Smooth muscle cell (in vitro differentiated cells): ENCODE data around the gene EML5. TPM values are rescaled to one million over a fixed set of nuclear protein-coding genes. Genes with fewer than 3 reads are reported as not detected.
"Not testable (repeated sequence)": the region's sequence is repeated elsewhere in the genome, so short reads cannot be mapped to it uniquely, and the experiment has no call there.

Experiments
- DNase-seq: peaks from one replicate; lab custom pipeline; 2025; ENCODE audit not compliant: unreplicated experiment; lab: John Stamatoyannopoulos, UW
- H2AFZ ChIP-seq: fragments of 200-600 bp; sonication (generic); 2 replicates; pipeline ENCODE4 v1.6.0; 2016; ENCODE audit warnings: antibody characterized with exemption, low read depth, mild to moderate bottlenecking
- H3F3A ChIP-seq: fragments of 200-600 bp; sonication (generic); 2 replicates; pipeline ENCODE4 v1.6.0; 2017; ENCODE audit warnings: antibody characterized with exemption, low read depth
- H3K27ac ChIP-seq: fragments of 200-600 bp; sonication (generic); 2 replicates; pipeline ENCODE4 v1.5.1; 2016; ENCODE audit warnings: low read depth, mild to moderate bottlenecking
- H3K27me3 ChIP-seq: fragments of 200-600 bp; sonication (generic); 2 replicates; pipeline ENCODE4 v1.6.1; 2016; ENCODE audit warnings: low read depth, mild to moderate bottlenecking
- H3K36me3 ChIP-seq: fragments of 200-600 bp; sonication (generic); 2 replicates; pipeline ENCODE4 v1.5.1; 2016; ENCODE audit warnings: low read depth
- H3K4me1 ChIP-seq: fragments of 200-600 bp; sonication (generic); 2 replicates; pipeline ENCODE4 v1.5.1; 2016; ENCODE audit warnings: low read depth
- H3K4me2 ChIP-seq: fragments of 200-600 bp; sonication (generic); 2 replicates; pipeline ENCODE4 v1.6.0; 2016; ENCODE audit warnings: mild to moderate bottlenecking
- H3K4me3 ChIP-seq: fragments of 200-600 bp; sonication (generic); 2 replicates; pipeline ENCODE4 v1.5.1; 2016; ENCODE audit warnings: mild to moderate bottlenecking
- H3K79me2 ChIP-seq: fragments of 200-600 bp; sonication (generic); 2 replicates; pipeline ENCODE4 v1.6.0; 2016; ENCODE audit warnings: low read depth, mild to moderate bottlenecking
- H3K9ac ChIP-seq: fragments of 200-600 bp; sonication (generic); 2 replicates; pipeline ENCODE4 v1.6.0; 2016; ENCODE audit warnings: low read depth
- H3K9me3 ChIP-seq: fragments of 200-600 bp; sonication (generic); replicated peaks from 2 replicates; pipeline ENCODE4 v1.5.1; 2016; ENCODE audit warnings: low read depth
- H4K20me1 ChIP-seq: fragments of 200-600 bp; sonication (generic); 2 replicates; pipeline ENCODE4 v1.6.0; 2016; ENCODE audit warnings: low read depth
- CTCF ChIP-seq: fragments of 200-600 bp; sonication (generic); IDR thresholded peaks from 2 replicates; pipeline ENCODE4 v1.5.1; 2017; ENCODE audit warnings: borderline replicate concordance, mild to moderate bottlenecking, antibody characterized with exemption; ENCODE audit not compliant: insufficient read depth, poor library complexity, severe bottlenecking
- WGBS: methylation state at CpG from one replicate; pipeline ENCODE4 v1.1.7; 2016; ENCODE audit warnings: low lambda C conversion rate; 5-methylcytosine and 5-hydroxymethylcytosine counted together
- polyA plus RNA-seq: library from polyadenylated mRNA; unstranded; fragments of >200 nt; fragmentation: Nextera tagmentation; extraction: Ambion mirVana; gene quantifications from 2 replicates; pipeline ENCODE4 v1.2.1, GENCODE V29; 2016
- total RNA-seq: library from RNA; depleted of rRNA; stranded (reverse); fragments of >200 nt; gene quantifications from 2 replicates; pipeline ENCODE4 v1.2.3, GENCODE V29; 2014

EML5 gene
- total and polyA plus RNA-seq, 2 experiments from 2014 or later: 0.31 TPM; not detected in 1

GRCh38 chr14:88824314-88825077 lies 31.7 kb upstream of the EML5 start, which contains the start of gene TTC8:
TTC8 (plus strand) TSS chr14:88824651; CDS start chr14:88824708, 57 bp downstream.
- Histone ChIP-seq H3K4me2 (peak within 1 kb of the TSS; percentile 97), H3K9me3 (no peaks in the 10 kb centered on the region), H3F3A (peaks cover 3% of the 10 kb centered on the region), H3K27me3 (no peaks in the 10 kb centered on the region), H3K4me1 (peaks cover 13% of the 10 kb centered on the region), H3K79me2 (peaks cover 28% of the 10 kb centered on the region), H3K36me3 (no peaks in the 10 kb centered on the region), H3K9ac (peak within 1 kb of the TSS; percentile 95), H3K27ac (peak within 1 kb of the TSS; percentile 96), H4K20me1 (no peaks in the 10 kb centered on the region), H3K4me3 (peak within 1 kb of the TSS; percentile 73), H2AFZ (peak within 1 kb of the TSS; percentile 100)
- TF ChIP-seq CTCF: no peak
- WGBS: under 1% methylated on average over 49 of the region's 50 CpGs
- peak; percentile 65 for DNase-seq

DNA sequence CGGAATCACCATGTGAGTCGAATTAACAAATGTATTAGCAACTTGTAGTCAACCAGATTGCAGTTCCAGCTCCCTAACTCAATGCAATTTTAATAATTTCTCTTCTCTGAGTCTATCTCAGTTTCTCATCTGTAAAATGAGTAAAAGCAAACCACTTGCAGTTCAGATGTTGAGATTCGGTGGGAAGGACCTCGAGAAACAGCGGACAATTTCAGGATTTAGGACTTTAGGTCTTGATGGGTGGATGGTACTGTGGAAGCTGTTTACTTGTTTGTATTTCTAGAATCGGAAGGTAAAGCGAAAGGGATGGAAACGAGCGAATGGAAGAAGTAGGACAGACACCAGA lies 31.2 kb upstream of the EML5 start:
- Histone ChIP-seq H3K27me3 (no peaks in the 10 kb centered on the region), H3K9me3 (no peaks in the 10 kb centered on the region), H4K20me1 (no peaks in the 10 kb centered on the region), H3K79me2 (peaks cover 24% of the 10 kb centered on the region), H3K4me1 (peaks cover 13% of the 10 kb centered on the region), H3K4me3 (peak overlapping the region; percentile 73), H3K9ac (peak overlapping the region; percentile 95), H2AFZ (peak overlapping the region; percentile 100), H3K36me3 (no peaks in the 10 kb centered on the region), H3K27ac (peak overlapping the region; percentile 96), H3F3A (peaks cover 3% of the 10 kb centered on the region), H3K4me2 (peak overlapping the region; percentile 97)
- no peak for TF ChIP-seq CTCF
- DNase-seq: no peak
- WGBS: 16% methylated on average over 9 of the region's 9 CpGs

DNA sequence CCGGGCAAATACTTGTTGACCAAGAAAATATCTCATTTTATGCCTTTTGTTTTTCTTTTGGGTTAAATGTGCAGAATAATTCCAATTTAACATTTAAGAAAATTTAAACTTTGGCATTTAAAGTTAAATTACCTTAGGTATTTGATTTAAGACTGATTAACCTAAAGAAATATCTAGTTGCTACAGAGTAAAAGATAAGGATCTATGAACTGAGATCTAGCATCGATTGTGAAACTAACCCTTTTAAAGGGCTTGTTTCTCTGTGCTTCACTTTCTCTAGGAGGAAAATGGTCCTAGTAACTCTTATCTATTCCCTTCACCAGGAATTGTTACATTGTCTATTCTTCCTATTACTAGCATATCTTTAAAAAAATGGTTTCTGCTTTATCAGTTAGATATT lies 29.1 kb upstream of the EML5 start:
- peaks cover 10% of the 10 kb centered on the region for H3K79me2 ChIP-seq
- no peaks in the 10 kb centered on the region for H3K36me3 ChIP-seq
- H3K9me3 ChIP-seq: no peaks in the 10 kb centered on the region
- peaks cover 3% of the 10 kb centered on the region for H3F3A ChIP-seq
- no peak overlapping the region for H3K4me2 ChIP-seq
- no peak overlapping the region for H3K9ac ChIP-seq
- no peak overlapping the region for H2AFZ ChIP-seq
- no peak overlapping the region for H3K27ac ChIP-seq
- TF ChIP-seq CTCF: no peak
- H3K27me3 ChIP-seq: peaks cover 4% of the 10 kb centered on the region
- peaks cover 13% of the 10 kb centered on the region for H3K4me1 ChIP-seq
- DNase-seq: no peak
- no peaks in the 10 kb centered on the region for H4K20me1 ChIP-seq
- WGBS: 65% methylated on average over 2 of the region's 2 CpGs
- H3K4me3 ChIP-seq: no peak overlapping the region

- Histone ChIP-seq H3K9me3 (no peaks in the 10 kb centered on the region), H3K4me2 (no peak overlapping the region), H3K9ac (no peak overlapping the region), H3K4me3 (no peak overlapping the region), H3K79me2 (peaks cover 10% of the 10 kb centered on the region), H3F3A (peaks cover 3% of the 10 kb centered on the region), H4K20me1 (no peaks in the 10 kb centered on the region), H3K27me3 (peaks cover 4% of the 10 kb centered on the region), H3K27ac (no peak overlapping the region), H2AFZ (no peak overlapping the region), H3K36me3 (no peaks in the 10 kb centered on the region), H3K4me1 (peaks cover 13% of the 10 kb centered on the region)
- WGBS: 63% methylated on average over 2 of the region's 2 CpGs
- no peak for DNase-seq
- TF ChIP-seq CTCF: no peak
Measured at GRCh38 chr14:88821378-88821777, 28.6 kb upstream of the EML5 start.

DNA sequence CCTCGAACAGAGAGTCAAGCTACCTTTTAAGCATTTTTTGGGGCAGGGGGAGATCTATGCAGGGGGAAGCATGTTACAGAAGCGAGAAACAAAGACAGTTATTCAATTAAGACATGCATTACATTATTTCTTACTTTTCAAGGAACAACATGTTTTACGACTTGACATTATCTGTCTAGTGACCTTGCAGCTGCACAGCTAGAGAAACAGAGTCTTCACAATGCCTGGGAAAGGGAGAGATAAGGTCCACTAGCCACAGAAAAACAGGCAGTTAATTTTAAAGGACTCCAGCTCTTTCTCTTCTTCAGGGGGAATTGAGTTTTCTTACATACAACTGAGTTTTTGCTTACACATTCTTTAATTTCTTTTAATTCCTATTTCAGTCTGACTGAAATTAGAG lies 26.9 kb upstream of the EML5 start:
- H3K79me2 ChIP-seq, H3K27ac ChIP-seq, H3F3A ChIP-seq, H2AFZ ChIP-seq, H3K9me3 ChIP-seq, H3K9ac ChIP-seq, H3K4me3 ChIP-seq, H3K36me3 ChIP-seq, H3K4me1 ChIP-seq, H4K20me1 ChIP-seq, H3K4me2 ChIP-seq, DNase-seq, H3K27me3 ChIP-seq: not testable (repeated sequence)
- WGBS: 60% methylated on average over 3 of the region's 3 CpGs
